Measurements from ENCODE around the gene CASP8.

CASP8 gene

GRCh38 chr2:201254081-201254730, 6.1 kb upstream of the CASP8 start:
- TF ChIP-seq POLR2AphosphoS5 (IDR thresholded peaks at IDR 0.05; ENCODE audit: low read depth, low read length) (no peak), FOXP2 (optimal IDR thresholded peaks at IDR 0.05; ENCODE audit: borderline replicate concordance, extremely low read depth, extremely low read length, insufficient read depth) (no peak), SIN3A (IDR thresholded peaks at IDR 0.05; ENCODE audit: borderline replicate concordance, insufficient read depth, low read length) (no peak), TAF1 (IDR thresholded peaks at IDR 0.05; ENCODE audit: borderline replicate concordance, insufficient read depth, low read length) (no peak), REST (IDR thresholded peaks at IDR 0.05; ENCODE audit: insufficient read depth in 1 of 2, low read depth in 2 of 2, low read length in 2 of 2) (no peak)

GRCh38 chr2:201255408-201256033, 4.8 kb upstream of the CASP8 start:
- TF ChIP-seq REST (IDR thresholded peaks at IDR 0.05; ENCODE audit: insufficient read depth in 1 of 2, low read depth in 2 of 2, low read length in 2 of 2) (no peak), TAF1 (IDR thresholded peaks at IDR 0.05; ENCODE audit: borderline replicate concordance, insufficient read depth, low read length) (no peak), SIN3A (IDR thresholded peaks at IDR 0.05; ENCODE audit: borderline replicate concordance, insufficient read depth, low read length) (no peak), FOXP2 (optimal IDR thresholded peaks at IDR 0.05; ENCODE audit: borderline replicate concordance, extremely low read depth, extremely low read length, insufficient read depth) (no peak), POLR2AphosphoS5 (IDR thresholded peaks at IDR 0.05; ENCODE audit: low read depth, low read length) (no peak)

GRCh38 chr2:201256082-201256481, 4.3 kb upstream of the CASP8 start:
- TF ChIP-seq REST (IDR thresholded peaks at IDR 0.05; ENCODE audit: insufficient read depth in 1 of 2, low read depth in 2 of 2, low read length in 2 of 2) (no peak), FOXP2 (optimal IDR thresholded peaks at IDR 0.05; ENCODE audit: borderline replicate concordance, extremely low read depth, extremely low read length, insufficient read depth) (no peak), TAF1 (IDR thresholded peaks at IDR 0.05; ENCODE audit: borderline replicate concordance, insufficient read depth, low read length) (no peak), POLR2AphosphoS5 (IDR thresholded peaks at IDR 0.05; ENCODE audit: low read depth, low read length) (no peak), SIN3A (IDR thresholded peaks at IDR 0.05; ENCODE audit: borderline replicate concordance, insufficient read depth, low read length) (no peak)

- no peak for TF ChIP-seq REST (IDR thresholded peaks at IDR 0.05; ENCODE audit: insufficient read depth in 1 of 2, low read depth in 2 of 2, low read length in 2 of 2)
- TF ChIP-seq TAF1 (IDR thresholded peaks at IDR 0.05; ENCODE audit: borderline replicate concordance, insufficient read depth, low read length), result no peak
- no peak for TF ChIP-seq FOXP2 (optimal IDR thresholded peaks at IDR 0.05; ENCODE audit: borderline replicate concordance, extremely low read depth, extremely low read length, insufficient read depth)
- TF ChIP-seq POLR2AphosphoS5 (IDR thresholded peaks at IDR 0.05; ENCODE audit: low read depth, low read length), result no peak
- TF ChIP-seq SIN3A (IDR thresholded peaks at IDR 0.05; ENCODE audit: borderline replicate concordance, insufficient read depth, low read length), result no peak
These were observed 2.9 kb upstream of the CASP8 start for GRCh38 chr2:201257381-201257955.
